Activated naive CD8-positive, alpha-beta T cell treated with anti-CD3 and anti-CD28 coated beads for 36 hours (primary cell): Measurements from ENCODE around the gene ZNF626. TPM values are rescaled to one million over a fixed set of nuclear protein-coding genes. Genes with fewer than 3 reads are reported as not detected.
A peak's percentile ranks its signal among the peaks of the same experiment; 100 is the strongest.
"Not testable (repeated sequence)": the region's sequence is repeated elsewhere in the genome, so short reads cannot be mapped to it uniquely, and the experiment has no call there.

ENCODE experiments used
- DNase-seq: peaks from one replicate; pipeline ENCODE4 v3.0.0; 2021
- H3K27ac Mint-ChIP-seq: one replicate; pipeline ENCODE4 v1.8.0; 2022; ENCODE audit warnings: mild to moderate bottlenecking, moderate library complexity, mixed read lengths
- H3K27me3 Mint-ChIP-seq: one replicate; pipeline ENCODE4 v1.8.0; 2022; ENCODE audit warnings: mild to moderate bottlenecking, mixed read lengths
- H3K36me3 Mint-ChIP-seq: one replicate; pipeline ENCODE4 v1.8.0; 2021; ENCODE audit warnings: mild to moderate bottlenecking, mixed read lengths
- H3K4me1 Mint-ChIP-seq: one replicate; pipeline ENCODE4 v1.8.0; 2021; ENCODE audit warnings: mixed read lengths
- H3K4me3 Mint-ChIP-seq: one replicate; pipeline ENCODE4 v1.8.0; 2022; ENCODE audit warnings: mild to moderate bottlenecking, moderate library complexity, mixed read lengths
- H3K9me3 Mint-ChIP-seq: one replicate; pipeline ENCODE4 v1.8.0; 2022; ENCODE audit warnings: mixed read lengths
- total RNA-seq, 2 experiments: library from RNA; stranded (reverse); gene quantifications; one replicate each; pipeline ENCODE4 v1.2.3, GENCODE V29; 2021

ZNF626 gene
- 10 to 100 TPM; 10.7 to 11.3 TPM for total RNA-seq

DNA sequence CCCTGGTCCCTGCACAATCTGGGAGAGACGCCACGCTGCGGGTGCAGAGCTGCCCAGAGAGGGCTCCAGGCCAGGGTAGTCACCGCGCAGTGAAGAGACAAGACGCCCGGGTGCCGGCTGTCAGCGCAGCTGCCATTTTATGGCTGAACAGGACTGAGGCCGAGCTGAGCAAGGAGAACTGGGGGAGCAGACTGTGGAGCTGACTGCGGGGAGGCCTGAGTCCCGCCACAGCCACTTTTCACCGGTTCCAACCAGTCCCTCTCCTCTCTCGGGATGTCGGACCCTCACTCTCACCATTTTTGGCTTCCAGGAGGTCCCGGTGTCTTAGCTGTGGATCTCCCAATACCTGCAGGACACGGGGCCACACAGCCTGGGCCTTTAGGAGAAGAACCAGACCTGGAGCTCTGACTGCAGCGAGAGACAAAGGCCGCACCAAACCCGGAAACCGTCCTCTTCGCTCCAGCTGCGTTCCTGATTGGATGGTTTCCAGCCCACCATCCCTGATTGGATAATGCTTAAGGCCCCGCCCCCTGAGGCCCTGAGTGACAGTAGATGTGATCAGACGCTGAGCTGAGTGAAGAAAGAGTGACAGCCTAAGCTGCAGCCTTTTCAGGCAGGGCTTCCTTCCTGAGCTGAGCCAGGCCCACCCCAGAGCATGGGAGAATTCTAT lies at the start of gene ZNF626:
Gene ZNF626, minus strand, starts transcription at position 422 of the 670 bp plus-strand sequence. Its CDS starts 125 bp downstream, at position 297.
- Mint-ChIP-seq H3K4me3 (peak within 1 kb of the TSS; percentile 95), H3K27ac (peak within 1 kb of the TSS; percentile 96), H3K9me3 (peaks cover 47% of the 10 kb centered on the region), H3K4me1 (peaks cover 19% of the 10 kb centered on the region), H3K36me3 (peaks cover 70% of the 10 kb centered on the region), H3K27me3 (no peaks in the 10 kb centered on the region)
- peak; percentile 92 for DNase-seq

GRCh38 chr19:20669263-20669662 lies 7.9 kb upstream of the ZNF626 start:
- Mint-ChIP-seq H3K9me3 (peaks cover 7% of the 10 kb centered on the region), H3K27ac (no peak overlapping the region), H3K36me3 (peaks cover 6% of the 10 kb centered on the region), H3K4me1 (peaks cover 5% of the 10 kb centered on the region), H3K4me3 (no peak overlapping the region), H3K27me3 (no peaks in the 10 kb centered on the region)
- no peak for DNase-seq

- Mint-ChIP-seq H3K4me1 (peaks cover 8% of the 10 kb centered on the region), H3K27me3 (no peaks in the 10 kb centered on the region), H3K36me3 (peaks cover 19% of the 10 kb centered on the region), H3K4me3 (no peak overlapping the region), H3K27ac (no peak overlapping the region), H3K9me3 (peaks cover 23% of the 10 kb centered on the region)
- DNase-seq: no peak
These were observed 5.9 kb upstream of the ZNF626 start for GRCh38 chr19:20667281-20667680.

- H3K4me3 Mint-ChIP-seq: no peak overlapping the region
- H3K36me3 Mint-ChIP-seq: peaks cover 38% of the 10 kb centered on the region
- H3K9me3 Mint-ChIP-seq: peaks cover 30% of the 10 kb centered on the region
- H3K4me1 Mint-ChIP-seq: peaks cover 15% of the 10 kb centered on the region
- DNase-seq: no peak
- peak overlapping the region; percentile 6 for H3K27ac Mint-ChIP-seq
- H3K27me3 Mint-ChIP-seq: no peaks in the 10 kb centered on the region
These were observed 3.8 kb upstream of the ZNF626 start for GRCh38 chr19:20664901-20665781.

- H3K27me3 Mint-ChIP-seq, DNase-seq: not testable (repeated sequence)
- Mint-ChIP-seq H3K36me3 (peaks cover 42% of the 10 kb centered on the region), H3K9me3 (peaks cover 30% of the 10 kb centered on the region), H3K27ac (peak overlapping the region; percentile 6), H3K4me3 (peak overlapping the region; percentile 3), H3K4me1 (peaks cover 15% of the 10 kb centered on the region)
These were observed 3.1 kb upstream of the ZNF626 start for GRCh38 chr19:20664475-20664874.

DNA sequence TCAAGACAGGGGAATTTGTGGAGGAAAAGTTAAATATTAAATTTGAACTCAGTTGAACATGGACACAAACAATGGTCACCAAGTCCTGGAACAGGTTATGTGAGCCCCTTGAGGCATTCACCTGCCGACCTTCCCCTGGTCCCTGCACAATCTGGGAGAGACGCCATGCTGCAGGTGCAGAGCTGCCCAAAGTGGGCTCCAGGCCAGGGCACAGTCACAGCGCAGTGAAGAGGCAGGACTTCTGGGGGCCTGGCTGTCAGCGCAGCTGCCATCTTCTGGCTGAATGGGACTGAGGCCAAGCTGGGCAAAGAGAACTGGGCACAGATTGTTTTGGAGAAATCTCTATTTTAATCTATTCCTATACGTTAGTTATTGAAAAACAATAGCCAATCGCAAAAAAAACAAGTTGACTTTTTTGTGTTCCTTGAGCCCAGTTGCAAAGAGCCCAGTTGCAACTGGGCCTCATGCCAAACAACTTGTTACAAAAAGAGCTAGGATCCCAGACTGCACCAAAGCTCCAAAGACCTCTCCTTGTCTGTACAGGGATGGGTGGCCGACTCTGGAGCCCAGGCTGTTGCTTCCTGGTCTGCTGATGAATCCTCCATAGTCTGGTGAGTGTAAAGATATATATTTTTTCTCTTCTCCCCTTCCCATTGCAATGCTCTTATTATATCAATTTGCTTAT lies 1.2 kb upstream of the ZNF626 start:
- peaks cover 17% of the 10 kb centered on the region for H3K4me1 Mint-ChIP-seq
- peaks cover 59% of the 10 kb centered on the region for H3K36me3 Mint-ChIP-seq
- peaks cover 42% of the 10 kb centered on the region for H3K9me3 Mint-ChIP-seq
- no peak overlapping the region for H3K27ac Mint-ChIP-seq
- DNase-seq: no peak
- no peak overlapping the region for H3K4me3 Mint-ChIP-seq
- H3K27me3 Mint-ChIP-seq: no peaks in the 10 kb centered on the region

DNA sequence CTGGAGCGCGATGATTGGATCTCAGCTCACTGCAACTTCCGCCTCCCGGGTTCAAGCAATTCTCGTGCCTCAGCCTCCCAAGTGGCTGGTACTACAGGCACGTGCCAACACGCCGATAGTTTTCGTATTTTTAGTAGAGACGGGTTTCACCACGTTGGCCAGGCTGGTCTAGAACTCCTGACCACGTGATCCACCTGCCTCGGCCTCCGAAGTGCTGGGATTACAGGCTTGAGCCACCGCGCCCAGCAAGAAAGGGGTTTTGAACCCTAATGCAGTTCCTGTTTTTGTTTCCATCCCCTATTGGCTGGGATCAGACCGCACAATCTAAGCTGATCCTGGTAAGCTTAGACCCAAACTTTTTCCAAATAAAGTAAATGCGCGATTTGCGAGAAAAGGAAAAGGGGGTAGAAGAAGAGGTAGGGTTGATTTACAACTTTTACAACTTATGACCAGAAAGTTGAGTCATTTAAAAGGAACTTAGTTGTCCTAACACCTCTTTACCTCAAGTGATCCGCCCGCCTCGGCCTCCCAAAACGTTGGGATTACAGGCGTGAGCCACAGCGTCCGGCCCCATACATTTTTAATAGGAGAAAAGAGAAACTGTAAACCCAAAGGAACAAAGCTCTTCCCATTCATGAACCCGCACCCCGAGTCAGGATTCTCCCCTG lies 764 bp downstream of the ZNF626 start:
- Mint-ChIP-seq H3K36me3 (peaks cover 76% of the 10 kb centered on the region), H3K9me3 (peaks cover 51% of the 10 kb centered on the region), H3K4me3 (peak overlapping the region; percentile 95), H3K4me1 (peaks cover 19% of the 10 kb centered on the region), H3K27me3 (no peaks in the 10 kb centered on the region), H3K27ac (peak overlapping the region; percentile 96)
- DNase-seq: peak; percentile 6

- no peak for DNase-seq
- no peaks in the 10 kb centered on the region for H3K27me3 Mint-ChIP-seq
- H3K4me1 Mint-ChIP-seq: no peaks in the 10 kb centered on the region
- peaks cover 78% of the 10 kb centered on the region for H3K36me3 Mint-ChIP-seq
- H3K9me3 Mint-ChIP-seq: peaks cover 32% of the 10 kb centered on the region
- H3K27ac Mint-ChIP-seq: no peak overlapping the region
- no peak overlapping the region for H3K4me3 Mint-ChIP-seq
These were observed 20.8 kb downstream of the ZNF626 start for GRCh38 chr19:20640545-20640944.

- Mint-ChIP-seq H3K9me3 (peaks cover 29% of the 10 kb centered on the region), H3K27ac (no peak overlapping the region)
These were observed 21.3 kb downstream of the ZNF626 start for GRCh38 chr19:20640023-20640422.

GRCh38 chr19:20624560-20624959 lies 36.8 kb downstream of the ZNF626 start:
- H3K4me1 Mint-ChIP-seq, DNase-seq, H3K4me3 Mint-ChIP-seq, H3K27me3 Mint-ChIP-seq, H3K27ac Mint-ChIP-seq: not testable (repeated sequence)
- H3K9me3 Mint-ChIP-seq: peaks cover 32% of the 10 kb centered on the region
- H3K36me3 Mint-ChIP-seq: peaks cover 27% of the 10 kb centered on the region

More at GRCh38 chr19:20640023-20640422, 21.3 kb downstream of the ZNF626 start:
- Mint-ChIP-seq H3K27me3 (no peaks in the 10 kb centered on the region), H3K4me3 (no peak overlapping the region), H3K4me1 (no peaks in the 10 kb centered on the region), H3K36me3 (peaks cover 76% of the 10 kb centered on the region)
- DNase-seq: no peak

- H3K27me3 Mint-ChIP-seq: no peaks in the 10 kb centered on the region
- H3K9me3 Mint-ChIP-seq: peaks cover 48% of the 10 kb centered on the region
- no peak for DNase-seq
- H3K36me3 Mint-ChIP-seq: peaks cover 10% of the 10 kb centered on the region
- H3K27ac Mint-ChIP-seq: no peak overlapping the region
- no peaks in the 10 kb centered on the region for H3K4me1 Mint-ChIP-seq
- no peak overlapping the region for H3K4me3 Mint-ChIP-seq
These were observed 45.3 kb downstream of the ZNF626 start for GRCh38 chr19:20616071-20616470.

GRCh38 chr19:20614971-20615370 lies 46.4 kb downstream of the ZNF626 start:
- H3K27me3 Mint-ChIP-seq, H3K4me1 Mint-ChIP-seq, H3K27ac Mint-ChIP-seq, DNase-seq, H3K4me3 Mint-ChIP-seq: not testable (repeated sequence)
- Mint-ChIP-seq H3K9me3 (peaks cover 53% of the 10 kb centered on the region), H3K36me3 (peaks cover 12% of the 10 kb centered on the region)

GRCh38 chr19:20612711-20613316 lies 48.6 kb downstream of the ZNF626 start:
- no peaks in the 10 kb centered on the region for H3K4me1 Mint-ChIP-seq
- no peaks in the 10 kb centered on the region for H3K27me3 Mint-ChIP-seq
- no peak overlapping the region for H3K4me3 Mint-ChIP-seq
- peaks cover 15% of the 10 kb centered on the region for H3K36me3 Mint-ChIP-seq
- DNase-seq: no peak
- H3K9me3 Mint-ChIP-seq: peaks cover 53% of the 10 kb centered on the region
- H3K27ac Mint-ChIP-seq: no peak overlapping the region

- no peak overlapping the region for H3K4me3 Mint-ChIP-seq
- H3K27me3 Mint-ChIP-seq: no peaks in the 10 kb centered on the region
- no peaks in the 10 kb centered on the region for H3K4me1 Mint-ChIP-seq
- H3K9me3 Mint-ChIP-seq: peaks cover 46% of the 10 kb centered on the region
- no peak overlapping the region for H3K27ac Mint-ChIP-seq
- no peak for DNase-seq
- H3K36me3 Mint-ChIP-seq: peaks cover 15% of the 10 kb centered on the region
These were observed 49.5 kb downstream of the ZNF626 start for GRCh38 chr19:20611866-20612265.
